ENCODE results near the gene CDC42SE2. TPM values are rescaled to one million over a fixed set of nuclear protein-coding genes. Genes with fewer than 3 reads are reported as not detected.
A peak's percentile ranks its signal among the peaks of the same experiment; 100 is the strongest.

The CDC42SE2 gene
- total RNA-seq, 1 donor from 2014 or later = 19.4 TPM

GRCh38 chr5:131262953-131263541 lies 806 bp upstream of the CDC42SE2 start:
- Histone ChIP-seq H3K27me3 (no peaks in the 10 kb centered on the region), H3K9me3 (no peaks in the 10 kb centered on the region), H3K4me1 (peaks cover 33% of the 10 kb centered on the region), H3K36me3 (no peaks in the 10 kb centered on the region), H3K4me3 (peak overlapping the region; percentile 84), H3K27ac (peak overlapping the region; percentile 89)
- no peak for DNase-seq (ENCODE audit: extremely low spot score in 2 of 2)
- intact Hi-C loops (cut with DNase I) = loop anchor here (10.0 kb wide), 1 partner anchor 98 kb away; the partner anchor contains the start of gene HINT1
- TF ChIP-seq CTCF (IDR thresholded peaks at IDR 0.05) = no peak
- no peak for TF ChIP-seq POLR2A (IDR thresholded peaks at IDR 0.05)
- no peak for TF ChIP-seq POLR2AphosphoS5 (IDR thresholded peaks at IDR 0.05; ENCODE audit: insufficient read depth in 1 of 2, low read depth in 1 of 2)

- Histone ChIP-seq H3K27ac (peak overlapping the region; percentile 89), H3K4me1 (peaks cover 42% of the 10 kb centered on the region), H3K27me3 (no peaks in the 10 kb centered on the region), H3K9me3 (no peaks in the 10 kb centered on the region), H3K36me3 (no peaks in the 10 kb centered on the region), H3K4me3 (peak overlapping the region; percentile 84)
- no peak for DNase-seq (ENCODE audit: extremely low spot score in 2 of 2)
- TF ChIP-seq POLR2A (IDR thresholded peaks at IDR 0.05) (no peak), POLR2AphosphoS5 (IDR thresholded peaks at IDR 0.05; ENCODE audit: insufficient read depth in 1 of 2, low read depth in 1 of 2) (no peak), CTCF (IDR thresholded peaks at IDR 0.05) (no peak)
- intact Hi-C loops (cut with DNase I) = loop anchor here (10.0 kb wide), 1 partner anchor 100 kb away; the partner anchor contains the start of gene HINT1
These were observed 722 bp downstream of the CDC42SE2 start for GRCh38 chr5:131264451-131265099.

- Histone ChIP-seq H3K4me3 (peak overlapping the region; percentile 84), H3K27me3 (no peaks in the 10 kb centered on the region), H3K9me3 (no peaks in the 10 kb centered on the region), H3K36me3 (no peaks in the 10 kb centered on the region), H3K4me1 (peaks cover 48% of the 10 kb centered on the region), H3K27ac (peak overlapping the region; percentile 89)
- intact Hi-C loops (cut with DNase I) = loop anchor here (10.0 kb wide), 1 partner anchor 101 kb away; the partner anchor contains the start of gene HINT1
- DNase-seq (ENCODE audit: extremely low spot score in 2 of 2) = no peak
- peak in 1 of 3 experiments; percentile 17 for TF ChIP-seq CTCF (IDR thresholded peaks at IDR 0.05)
- TF ChIP-seq POLR2AphosphoS5 (IDR thresholded peaks at IDR 0.05; ENCODE audit: insufficient read depth in 1 of 2, low read depth in 1 of 2) = no peak
These were observed 1.5 kb downstream of the CDC42SE2 start for GRCh38 chr5:131265311-131265803.

- Histone ChIP-seq H3K27ac (no peak overlapping the region), H3K4me3 (peak overlapping the region in 1 of 2 donors; percentile 84), H3K9me3 (no peaks in the 10 kb centered on the region), H3K27me3 (no peaks in the 10 kb centered on the region), H3K36me3 (no peaks in the 10 kb centered on the region), H3K4me1 (peaks cover 53% of the 10 kb centered on the region)
- no peak for TF ChIP-seq POLR2A (IDR thresholded peaks at IDR 0.05)
- TF ChIP-seq CTCF (IDR thresholded peaks at IDR 0.05) = no peak
- no peak for TF ChIP-seq POLR2AphosphoS5 (IDR thresholded peaks at IDR 0.05; ENCODE audit: insufficient read depth in 1 of 2, low read depth in 1 of 2)
- no peak for DNase-seq (ENCODE audit: extremely low spot score in 2 of 2)
- intact Hi-C loops (cut with DNase I) = loop anchor here (10.0 kb wide), 1 partner anchor 102 kb away; the partner anchor contains the start of gene HINT1
These were observed 2.7 kb downstream of the CDC42SE2 start for GRCh38 chr5:131266370-131267060.
